ENCODE results near the gene RHOBTB3.

DNA sequence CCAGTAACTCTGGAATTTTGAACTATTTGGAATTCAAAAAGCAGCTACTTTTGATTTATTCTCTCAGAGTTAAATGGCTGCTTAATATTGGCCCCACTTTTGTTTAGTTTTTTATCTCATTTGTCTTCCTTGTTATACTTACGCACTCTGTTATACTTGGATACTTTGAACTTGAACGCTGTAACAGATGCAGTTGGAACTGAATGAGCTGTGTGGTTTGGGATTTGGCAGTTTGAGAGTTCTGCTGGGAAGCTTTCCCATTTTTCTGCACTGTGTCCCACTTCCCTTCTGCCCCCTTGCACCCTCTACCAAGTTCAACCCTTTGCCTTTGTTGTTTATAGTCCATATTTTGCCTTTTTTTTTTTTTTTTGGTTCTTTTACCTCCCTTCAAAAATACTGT, 3.8 kb downstream of the RHOBTB3 start:
- TF ChIP-seq, protein P1, sequence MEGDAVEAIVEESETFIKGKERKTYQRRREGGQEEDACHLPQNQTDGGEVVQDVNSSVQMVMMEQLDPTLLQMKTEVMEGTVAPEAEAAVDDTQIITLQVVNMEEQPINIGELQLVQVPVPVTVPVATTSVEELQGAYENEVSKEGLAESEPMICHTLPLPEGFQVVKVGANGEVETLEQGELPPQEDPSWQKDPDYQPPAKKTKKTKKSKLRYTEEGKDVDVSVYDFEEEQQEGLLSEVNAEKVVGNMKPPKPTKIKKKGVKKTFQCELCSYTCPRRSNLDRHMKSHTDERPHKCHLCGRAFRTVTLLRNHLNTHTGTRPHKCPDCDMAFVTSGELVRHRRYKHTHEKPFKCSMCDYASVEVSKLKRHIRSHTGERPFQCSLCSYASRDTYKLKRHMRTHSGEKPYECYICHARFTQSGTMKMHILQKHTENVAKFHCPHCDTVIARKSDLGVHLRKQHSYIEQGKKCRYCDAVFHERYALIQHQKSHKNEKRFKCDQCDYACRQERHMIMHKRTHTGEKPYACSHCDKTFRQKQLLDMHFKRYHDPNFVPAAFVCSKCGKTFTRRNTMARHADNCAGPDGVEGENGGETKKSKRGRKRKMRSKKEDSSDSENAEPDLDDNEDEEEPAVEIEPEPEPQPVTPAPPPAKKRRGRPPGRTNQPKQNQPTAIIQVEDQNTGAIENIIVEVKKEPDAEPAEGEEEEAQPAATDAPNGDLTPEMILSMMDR (IDR thresholded peaks at IDR 0.05 in 4 of 5, conservative IDR thresholded peaks at IDR 0.05 in 1 of 5), result no peak
- TF ChIP-seq POLR2A (IDR thresholded peaks at IDR 0.05), result no peak

All from gastrocnemius medialis (tissue), 4 donors.